ENCODE measurements around the gene CADPS2. TPM values are rescaled to one million over a fixed set of nuclear protein-coding genes. Genes with fewer than 3 reads are reported as not detected.

The CADPS2 gene
- total RNA-seq, 1 experiment from 2014 or later, result 12.2 TPM

DNA sequence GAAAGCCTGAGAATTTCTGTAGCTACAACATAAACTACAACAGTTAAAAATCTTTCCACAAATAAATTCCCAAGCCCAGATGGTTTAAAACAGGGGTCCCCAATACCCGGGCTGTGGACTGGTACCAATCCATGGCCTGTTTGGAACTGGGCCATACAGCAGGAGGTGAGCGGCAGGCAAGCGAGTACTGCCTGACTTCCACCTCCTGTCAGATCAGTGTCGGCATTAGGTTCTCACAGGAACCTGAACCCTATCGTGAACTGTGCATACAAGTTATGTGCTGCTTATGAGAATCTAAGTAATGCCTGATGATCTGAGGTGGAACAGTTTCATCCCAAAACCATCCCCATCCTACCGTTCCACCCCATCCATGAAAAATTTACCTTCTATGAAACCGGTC lies 421.0 kb downstream of the CADPS2 start:
- ATAC-seq, result no peak
- H3K4me3 Mint-ChIP-seq, result no peak overlapping the region
- no peaks in the 10 kb centered on the region for H3K36me3 Mint-ChIP-seq
- peaks cover 35% of the 10 kb centered on the region for H3K4me1 Mint-ChIP-seq
- TF ChIP-seq GTF2I (CRISPR knock-in tag; conservative IDR thresholded peaks at IDR 0.05), result no peak
- TF ChIP-seq ZNF281 (CRISPR knock-in tag; IDR thresholded peaks at IDR 0.05), result no peak
- TF ChIP-seq ZMAT4 (CRISPR knock-in tag; IDR thresholded peaks at IDR 0.05), result no peak
- TF ChIP-seq, protein P1, sequence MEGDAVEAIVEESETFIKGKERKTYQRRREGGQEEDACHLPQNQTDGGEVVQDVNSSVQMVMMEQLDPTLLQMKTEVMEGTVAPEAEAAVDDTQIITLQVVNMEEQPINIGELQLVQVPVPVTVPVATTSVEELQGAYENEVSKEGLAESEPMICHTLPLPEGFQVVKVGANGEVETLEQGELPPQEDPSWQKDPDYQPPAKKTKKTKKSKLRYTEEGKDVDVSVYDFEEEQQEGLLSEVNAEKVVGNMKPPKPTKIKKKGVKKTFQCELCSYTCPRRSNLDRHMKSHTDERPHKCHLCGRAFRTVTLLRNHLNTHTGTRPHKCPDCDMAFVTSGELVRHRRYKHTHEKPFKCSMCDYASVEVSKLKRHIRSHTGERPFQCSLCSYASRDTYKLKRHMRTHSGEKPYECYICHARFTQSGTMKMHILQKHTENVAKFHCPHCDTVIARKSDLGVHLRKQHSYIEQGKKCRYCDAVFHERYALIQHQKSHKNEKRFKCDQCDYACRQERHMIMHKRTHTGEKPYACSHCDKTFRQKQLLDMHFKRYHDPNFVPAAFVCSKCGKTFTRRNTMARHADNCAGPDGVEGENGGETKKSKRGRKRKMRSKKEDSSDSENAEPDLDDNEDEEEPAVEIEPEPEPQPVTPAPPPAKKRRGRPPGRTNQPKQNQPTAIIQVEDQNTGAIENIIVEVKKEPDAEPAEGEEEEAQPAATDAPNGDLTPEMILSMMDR (IDR thresholded peaks at IDR 0.05), result no peak
- TF ChIP-seq PRDM15 (CRISPR knock-in tag; IDR thresholded peaks at IDR 0.05), result no peak
- no peak for TF ChIP-seq TEAD1 (CRISPR knock-in tag; IDR thresholded peaks at IDR 0.05)
- TF ChIP-seq USF1 (CRISPR knock-in tag; IDR thresholded peaks at IDR 0.05), result no peak
- TF ChIP-seq ZNF396 (CRISPR knock-in tag; IDR thresholded peaks at IDR 0.05; ENCODE audit: borderline replicate concordance), result no peak
- TF ChIP-seq ZNF671 (CRISPR knock-in tag; IDR thresholded peaks at IDR 0.05), result no peak
- TF ChIP-seq OVOL2 (CRISPR knock-in tag; IDR thresholded peaks at IDR 0.05; ENCODE audit: borderline replicate concordance), result no peak
- TF ChIP-seq ZNF219 (CRISPR knock-in tag; IDR thresholded peaks at IDR 0.05; ENCODE audit: borderline replicate concordance), result no peak
- ChIA-PET CTCF (no interaction called here), POLR2A (no interaction called here)
- DNase-seq (ENCODE audit: low spot score), result no peak
- H3K27ac Mint-ChIP-seq, result no peak overlapping the region
- no peaks in the 10 kb centered on the region for H3K27me3 Mint-ChIP-seq (ENCODE audit: low read depth)
- no peaks in the 10 kb centered on the region for H3K9me3 Mint-ChIP-seq

DNA sequence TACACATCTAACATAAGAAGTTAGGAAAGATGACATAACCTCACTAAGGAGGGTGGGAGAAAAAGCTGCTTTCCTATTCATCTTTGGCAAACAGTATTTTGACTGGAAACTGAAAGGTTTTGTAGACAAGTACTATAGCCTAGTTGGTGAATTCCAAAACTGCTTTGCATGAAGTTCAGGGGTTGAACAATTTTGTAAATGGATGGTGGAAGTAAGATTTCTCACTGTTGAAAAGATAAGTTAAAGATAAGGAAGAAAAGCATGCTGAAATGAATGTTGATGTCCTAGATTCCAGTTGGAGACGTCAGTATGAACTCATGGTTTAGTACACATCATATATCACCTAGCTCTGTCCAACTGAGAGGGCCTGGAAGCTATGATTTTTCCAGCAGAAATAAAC lies 422.6 kb downstream of the CADPS2 start:
- Mint-ChIP-seq H3K27me3 (ENCODE audit: low read depth) (no peaks in the 10 kb centered on the region), H3K9me3 (no peaks in the 10 kb centered on the region), H3K4me3 (no peak overlapping the region), H3K27ac (no peak overlapping the region), H3K4me1 (peaks cover 18% of the 10 kb centered on the region), H3K36me3 (no peaks in the 10 kb centered on the region)
- ATAC-seq, result no peak
- DNase-seq (ENCODE audit: low spot score), result no peak
- CTCF ChIA-PET, result no interaction called here
- TF ChIP-seq, protein P2, sequence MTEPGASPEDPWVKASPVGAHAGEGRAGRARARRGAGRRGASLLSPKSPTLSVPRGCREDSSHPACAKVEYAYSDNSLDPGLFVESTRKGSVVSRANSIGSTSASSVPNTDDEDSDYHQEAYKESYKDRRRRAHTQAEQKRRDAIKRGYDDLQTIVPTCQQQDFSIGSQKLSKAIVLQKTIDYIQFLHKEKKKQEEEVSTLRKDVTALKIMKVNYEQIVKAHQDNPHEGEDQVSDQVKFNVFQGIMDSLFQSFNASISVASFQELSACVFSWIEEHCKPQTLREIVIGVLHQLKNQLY (CRISPR knock-in tag; IDR thresholded peaks at IDR 0.05), result no peak
- TF ChIP-seq, protein P3, sequence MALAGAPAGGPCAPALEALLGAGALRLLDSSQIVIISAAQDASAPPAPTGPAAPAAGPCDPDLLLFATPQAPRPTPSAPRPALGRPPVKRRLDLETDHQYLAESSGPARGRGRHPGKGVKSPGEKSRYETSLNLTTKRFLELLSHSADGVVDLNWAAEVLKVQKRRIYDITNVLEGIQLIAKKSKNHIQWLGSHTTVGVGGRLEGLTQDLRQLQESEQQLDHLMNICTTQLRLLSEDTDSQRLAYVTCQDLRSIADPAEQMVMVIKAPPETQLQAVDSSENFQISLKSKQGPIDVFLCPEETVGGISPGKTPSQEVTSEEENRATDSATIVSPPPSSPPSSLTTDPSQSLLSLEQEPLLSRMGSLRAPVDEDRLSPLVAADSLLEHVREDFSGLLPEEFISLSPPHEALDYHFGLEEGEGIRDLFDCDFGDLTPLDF (CRISPR knock-in tag; IDR thresholded peaks at IDR 0.05), result no peak
- TF ChIP-seq KAT7 (CRISPR knock-in tag; IDR thresholded peaks at IDR 0.05; ENCODE audit: borderline replicate concordance) (no peak), FOXJ3 (CRISPR knock-in tag; IDR thresholded peaks at IDR 0.05; ENCODE audit: borderline replicate concordance) (no peak), ZNF416 (CRISPR knock-in tag; IDR thresholded peaks at IDR 0.05) (no peak), CDX4 (CRISPR knock-in tag; IDR thresholded peaks at IDR 0.05; ENCODE audit: borderline replicate concordance) (no peak), ESRRA (CRISPR knock-in tag; IDR thresholded peaks at IDR 0.05; ENCODE audit: borderline replicate concordance) (no peak)
- POLR2A ChIA-PET, result interaction anchor here (0.5 kb wide), 1 partner anchor 159 kb away, joined by 3 read pairs; no protein-coding TSS in a partner anchor

Measured in WTC11 (cell line).